SW 1271 (cell line): Measurements from ENCODE around the gene M6PR.
"Not testable (repeated sequence)": the region's sequence is repeated elsewhere in the genome, so short reads cannot be mapped to it uniquely, and the experiment has no call there.

Experiments used
- DNase-seq, 2 experiments: peaks; one replicate each; lab custom pipeline; 2025; lab: John Stamatoyannopoulos, UW

The M6PR gene

GRCh38 chr12:8950702-8951478 is 1.4 kb upstream of the M6PR start:
- no peak for DNase-seq

- DNase-seq = no peak
Observed at GRCh38 chr12:8950221-8950527, 729 bp upstream of the M6PR start.

- DNase-seq = peak in 1 of 2 experiments; percentile 27
Observed at GRCh38 chr12:8948701-8949341, 624 bp downstream of the M6PR start.

GRCh38 chr12:8947737-8948136 is 1.7 kb downstream of the M6PR start:
- no peak for DNase-seq

GRCh38 chr12:8946733-8947132 is 2.7 kb downstream of the M6PR start:
- DNase-seq = no peak

GRCh38 chr12:8943565-8944186 is 5.8 kb downstream of the M6PR start:
- DNase-seq = no peak

- DNase-seq = no peak
Observed at GRCh38 chr12:8941691-8942478, 7.6 kb downstream of the M6PR start.

- not testable (repeated sequence) for DNase-seq
Observed at GRCh38 chr12:8937842-8938442, 11.5 kb downstream of the M6PR start.

- DNase-seq = no peak
Observed at GRCh38 chr12:8936735-8937134, 12.7 kb downstream of the M6PR start.

GRCh38 chr12:8934080-8934479 is 15.4 kb downstream of the M6PR start:
- DNase-seq = not testable (repeated sequence)

GRCh38 chr12:8932464-8932863 is 17.0 kb downstream of the M6PR start:
- not testable (repeated sequence) for DNase-seq

GRCh38 chr12:8930655-8931323 is 18.7 kb downstream of the M6PR start:
- not testable (repeated sequence) for DNase-seq

- DNase-seq = no peak
Observed at GRCh38 chr12:8922544-8922943, 26.9 kb downstream of the M6PR start.

- not testable (repeated sequence) for DNase-seq
Observed at GRCh38 chr12:8919643-8920042, 29.8 kb downstream of the M6PR start.

- no peak for DNase-seq
Observed at GRCh38 chr12:8917751-8918150, 31.7 kb downstream of the M6PR start.

GRCh38 chr12:8917031-8917430 is 32.4 kb downstream of the M6PR start:
- DNase-seq = no peak

GRCh38 chr12:8916154-8916553 is 33.3 kb downstream of the M6PR start:
- no peak for DNase-seq

- DNase-seq = peak; percentile 62 to 86
Observed at GRCh38 chr12:8914716-8915526, 34.5 kb downstream of the M6PR start.

- DNase-seq = peak; percentile 72 to 82
Observed at GRCh38 chr12:8914033-8914715, 35.3 kb downstream of the M6PR start, which contains the start of gene PHC1. PHC1 (plus strand) TSS chr12:8914509; CDS start chr12:8917678, 3,169 bp downstream.

- DNase-seq = no peak
Observed at GRCh38 chr12:8913702-8914032, 35.8 kb downstream of the M6PR start.
